A673 (cell line): ENCODE data around the gene SCYGR4. TPM values are rescaled to one million over a fixed set of nuclear protein-coding genes. Genes with fewer than 3 reads are reported as not detected.

Source experiments
- BruUV-seq: library from RNA; stranded (reverse); fragments of 400-500 nt; replicated peaks from 2 replicates; lab custom pipeline; 2021; lab: Mats Ljungman, UMichigan
- CTCF ChIA-PET: fragments of 300-600 bp; sonication (Branson Sonifier 250); formaldehyde crosslinking; loops from one replicate; lab custom pipeline; 2022; ENCODE audit warnings: antibody characterized with exemption; lab: Charles Lee
- POLR2A ChIA-PET: fragments of 300-600 bp; sonication (Branson Sonifier 250); formaldehyde crosslinking; loops from one replicate; lab custom pipeline; 2022; ENCODE audit warnings: antibody characterized with exemption; ENCODE audit not compliant: low non-redundant PET; lab: Charles Lee
- DNase-seq: peaks from one replicate; pipeline ENCODE4 v3.0.0-alpha.2; 2015; ENCODE audit warnings: low spot score
- H3K27ac ChIP-seq: fragments of 200-600 bp; sonication (generic); 2 replicates; pipeline ENCODE4 v1.5.1; 2016; ENCODE audit warnings: mixed run types, low read depth, mild to moderate bottlenecking, mixed read lengths, antibody characterized with exemption, low read length; ENCODE audit not compliant: poor library complexity, severe bottlenecking
- H3K27me3 ChIP-seq: fragments of 200-600 bp; sonication (generic); replicated peaks from 2 replicates; pipeline ENCODE4 v1.6.1; 2017; ENCODE audit warnings: mixed run types, low read depth, mild to moderate bottlenecking, mixed read lengths, antibody characterized with exemption, low read length; ENCODE audit not compliant: insufficient read depth, poor library complexity
- H3K36me3 ChIP-seq: fragments of 200-600 bp; sonication (generic); 2 replicates; pipeline ENCODE4 v1.6.1; 2016; ENCODE audit warnings: mixed run types, mild to moderate bottlenecking, mixed read lengths, antibody characterized with exemption, low read length; ENCODE audit not compliant: insufficient read depth, poor library complexity, severe bottlenecking
- H3K4me1 ChIP-seq: fragments of 200-600 bp; sonication (generic); 2 replicates; pipeline ENCODE4 v1.6.1; 2017; ENCODE audit warnings: mixed run types, mild to moderate bottlenecking, mixed read lengths, antibody characterized with exemption, low read length; ENCODE audit not compliant: insufficient read depth, poor library complexity, severe bottlenecking
- H3K4me3 ChIP-seq: fragments of 200-600 bp; sonication (generic); 2 replicates; pipeline ENCODE4 v1.5.1; 2016; ENCODE audit warnings: low read depth, mixed run types, mild to moderate bottlenecking, mixed read lengths, low read length; ENCODE audit not compliant: poor library complexity, severe bottlenecking
- H3K9me3 ChIP-seq: fragments of 200-600 bp; sonication (generic); 2 replicates; pipeline ENCODE4 v1.6.1; 2016; ENCODE audit warnings: mixed run types, low read depth, mild to moderate bottlenecking, mixed read lengths, antibody characterized with exemption, low read length; ENCODE audit not compliant: poor library complexity, severe bottlenecking
- EZH2 ChIP-seq: fragments of 200-600 bp; sonication (generic); IDR thresholded peaks from 2 replicates; pipeline ENCODE4 v1.6.1; 2017; ENCODE audit warnings: borderline replicate concordance, low read depth, mild to moderate bottlenecking, mixed read lengths, antibody characterized with exemption, low read length; ENCODE audit not compliant: poor library complexity, severe bottlenecking
- intact Hi-C: fragments of 100-400 bp; cut with micrococcal nuclease; formaldehyde crosslinking; loops from one replicate; pipeline ENCODE4 v1.10.0; 2022; ENCODE audit not compliant: unreplicated experiment
- total RNA-seq: library from RNA; stranded (reverse); gene quantifications from 2 replicates; pipeline ENCODE4 v1.2.3, GENCODE V29; 2021
- TF ChIP-seq, protein P1 (sequence below): fragments of 300-800, 200-600 bp; sonication (generic); conservative IDR thresholded peaks from 2 replicates; pipeline ENCODE4 v1.5.1; 2017; ENCODE audit warnings: low read depth, mild to moderate bottlenecking, antibody characterized with exemption, low read length, moderate library complexity, mixed read lengths

SCYGR4 gene
- total RNA-seq, 1 experiment from 2014 or later, result not detected

DNA sequence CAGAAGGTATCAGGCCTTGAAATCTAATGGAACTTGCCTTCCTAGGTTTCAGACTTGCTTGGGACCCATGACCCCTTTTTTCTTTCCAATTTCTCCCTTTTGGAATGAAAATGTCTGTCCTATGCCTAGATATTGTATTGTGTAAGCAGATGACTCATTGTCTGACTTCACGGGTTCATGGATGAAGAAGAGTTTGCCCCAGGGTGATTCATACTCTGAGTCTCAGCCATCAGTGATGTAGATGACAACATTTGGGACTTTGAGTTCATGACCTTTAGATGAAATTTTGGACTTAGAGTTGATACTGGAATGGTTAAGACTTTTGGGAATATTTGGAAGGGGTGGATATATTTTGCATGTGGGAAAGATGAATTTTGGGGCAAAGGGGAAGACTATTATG, 38.2 kb downstream of the SCYGR4 start:
- peak; percentile 43 for DNase-seq
- BruUV-seq, result no TSS peak
- TF ChIP-seq EZH2, result no peak
- TF ChIP-seq, protein P1, sequence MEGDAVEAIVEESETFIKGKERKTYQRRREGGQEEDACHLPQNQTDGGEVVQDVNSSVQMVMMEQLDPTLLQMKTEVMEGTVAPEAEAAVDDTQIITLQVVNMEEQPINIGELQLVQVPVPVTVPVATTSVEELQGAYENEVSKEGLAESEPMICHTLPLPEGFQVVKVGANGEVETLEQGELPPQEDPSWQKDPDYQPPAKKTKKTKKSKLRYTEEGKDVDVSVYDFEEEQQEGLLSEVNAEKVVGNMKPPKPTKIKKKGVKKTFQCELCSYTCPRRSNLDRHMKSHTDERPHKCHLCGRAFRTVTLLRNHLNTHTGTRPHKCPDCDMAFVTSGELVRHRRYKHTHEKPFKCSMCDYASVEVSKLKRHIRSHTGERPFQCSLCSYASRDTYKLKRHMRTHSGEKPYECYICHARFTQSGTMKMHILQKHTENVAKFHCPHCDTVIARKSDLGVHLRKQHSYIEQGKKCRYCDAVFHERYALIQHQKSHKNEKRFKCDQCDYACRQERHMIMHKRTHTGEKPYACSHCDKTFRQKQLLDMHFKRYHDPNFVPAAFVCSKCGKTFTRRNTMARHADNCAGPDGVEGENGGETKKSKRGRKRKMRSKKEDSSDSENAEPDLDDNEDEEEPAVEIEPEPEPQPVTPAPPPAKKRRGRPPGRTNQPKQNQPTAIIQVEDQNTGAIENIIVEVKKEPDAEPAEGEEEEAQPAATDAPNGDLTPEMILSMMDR, result no peak
- CTCF ChIA-PET, result no interaction called here
- H3K9me3 ChIP-seq, result no peaks in the 10 kb centered on the region
- no peak overlapping the region for H3K4me3 ChIP-seq
- POLR2A ChIA-PET, result no interaction called here
- no peaks in the 10 kb centered on the region for H3K27me3 ChIP-seq
- H3K4me1 ChIP-seq, result no peaks in the 10 kb centered on the region
- H3K27ac ChIP-seq, result no peak overlapping the region
- intact Hi-C loops, result loop anchor here (1.0 to 5.0 kb wide), 4 partner anchors 173 to 248 kb away; no protein-coding TSS in a partner anchor
- H3K36me3 ChIP-seq, result no peaks in the 10 kb centered on the region

DNA sequence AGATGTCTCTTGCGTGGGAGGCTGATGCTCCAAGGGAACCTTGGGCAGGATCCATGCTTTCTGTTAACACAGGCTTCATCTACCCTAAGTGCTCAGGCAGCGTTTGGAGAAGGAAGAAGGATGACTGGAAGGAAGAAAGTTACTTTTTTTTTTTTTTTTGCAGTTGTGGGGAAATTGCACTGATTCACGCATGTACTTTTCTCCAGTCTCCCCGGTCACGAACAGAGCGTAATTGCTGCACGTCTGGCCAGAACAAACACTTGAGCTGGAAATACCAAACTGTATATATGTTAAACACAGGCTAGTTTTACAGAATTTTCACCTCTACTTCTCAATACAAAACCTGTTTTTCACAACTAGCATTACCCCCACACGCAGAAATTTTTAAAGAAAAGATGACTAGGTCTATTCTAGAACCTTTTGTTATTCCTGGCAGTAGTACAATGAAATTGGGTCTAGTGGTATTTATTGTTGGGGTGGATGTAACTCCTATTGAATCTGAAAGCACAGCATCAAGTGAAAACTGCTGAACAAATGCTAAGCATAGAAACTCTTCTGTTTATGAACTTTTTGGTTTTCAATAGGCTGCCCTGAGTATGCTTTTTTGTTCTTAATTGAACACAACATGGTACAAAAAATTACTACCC, 40.0 kb downstream of the SCYGR4 start:
- DNase-seq, result no peak
- no TSS peak for BruUV-seq
- Histone ChIP-seq H3K4me3 (no peak overlapping the region), H3K36me3 (no peaks in the 10 kb centered on the region), H3K9me3 (no peaks in the 10 kb centered on the region), H3K27me3 (no peaks in the 10 kb centered on the region), H3K27ac (no peak overlapping the region), H3K4me1 (no peaks in the 10 kb centered on the region)
- intact Hi-C loops, result loop anchor here (5.0 kb wide), 3 partner anchors 175 to 250 kb away; no protein-coding TSS in a partner anchor
- ChIA-PET CTCF (interaction anchor here (0.7 to 1.9 kb wide), 2 partner anchors 109 to 114 kb away, joined by 4 to 17 read pairs; no protein-coding TSS in a partner anchor), POLR2A (no interaction called here)
- TF ChIP-seq EZH2, result no peak
- TF ChIP-seq, protein P1, result no peak

DNA sequence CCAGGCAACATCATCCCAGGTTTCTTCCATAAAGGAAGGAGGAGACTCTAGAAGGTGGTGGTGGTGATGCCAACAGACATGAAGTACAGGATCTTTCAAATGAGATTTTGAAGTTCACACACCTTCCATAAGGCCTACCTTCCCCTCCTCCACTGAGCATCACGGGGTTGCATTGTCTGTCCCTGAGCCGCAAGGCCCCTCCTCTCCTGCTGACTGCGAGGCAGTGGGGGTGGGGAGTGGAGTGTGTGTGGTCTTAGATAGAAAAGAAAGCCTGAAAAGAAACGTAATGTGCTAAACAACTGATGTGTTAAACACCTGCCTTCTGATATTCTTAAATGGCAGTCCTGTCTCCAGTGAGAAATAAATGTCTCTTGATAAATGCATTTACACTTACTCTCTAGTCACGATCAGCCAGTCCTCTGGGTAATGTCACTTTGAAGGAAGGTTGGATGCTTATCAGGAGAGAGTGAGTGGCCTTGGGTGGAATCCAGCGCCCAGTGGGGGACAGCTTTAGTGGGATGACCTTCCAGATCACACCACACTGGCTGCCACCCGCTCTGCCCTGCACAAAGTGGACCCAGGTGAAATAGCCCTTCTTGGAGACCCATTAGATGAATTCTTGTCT, 43.8 kb downstream of the SCYGR4 start:
- CTCF ChIA-PET, result no interaction called here
- H3K27ac ChIP-seq, result no peak overlapping the region
- H3K9me3 ChIP-seq, result no peaks in the 10 kb centered on the region
- no peaks in the 10 kb centered on the region for H3K27me3 ChIP-seq
- TF ChIP-seq EZH2, result no peak
- TF ChIP-seq, protein P1, result no peak
- H3K4me3 ChIP-seq, result no peak overlapping the region
- no peaks in the 10 kb centered on the region for H3K36me3 ChIP-seq
- H3K4me1 ChIP-seq, result no peaks in the 10 kb centered on the region
- POLR2A ChIA-PET, result interaction anchor here (0.7 kb wide), 1 partner anchor 31 kb away, joined by 3 read pairs; no protein-coding TSS in a partner anchor
- intact Hi-C loops, result no loop called here
- DNase-seq, result no peak
- no TSS peak for BruUV-seq
